Sigmoid colon (tissue), 7 donors: ENCODE results near the gene C14orf132. TPM values are rescaled to one million over a fixed set of nuclear protein-coding genes. Genes with fewer than 3 reads are reported as not detected.

ENCODE experiments used
- DNase-seq: peaks from one replicate; pipeline ENCODE4 v3.0.0-alpha.2; 2019
- H3K27ac ChIP-seq, 4 donors: fragments of 200-600 bp; sonication (generic); one replicate each; pipeline ENCODE4 v1.5.1; 2016 to 2019; ENCODE audit warnings: mild to moderate bottlenecking in 1 of 4
- H3K27me3 ChIP-seq, 3 donors: fragments of 200-600 bp; sonication (generic); one replicate each; pipeline ENCODE4 v1.5.1; 2019; ENCODE audit warnings: mild to moderate bottlenecking in 1 of 3
- H3K36me3 ChIP-seq, 4 donors: fragments of 200-600 bp; sonication (generic); one replicate each; pipeline ENCODE4 v1.5.1; 2016 to 2019
- H3K4me1 ChIP-seq, 4 donors: fragments of 200-600 bp; sonication (generic); one replicate each; pipeline ENCODE4 v1.5.1; 2017 to 2019
- H3K4me3 ChIP-seq, 4 donors: fragments of 200-600 bp; sonication (generic); one replicate each; pipeline ENCODE4 v1.5.1; 2017 to 2019; ENCODE audit warnings: mild to moderate bottlenecking in 2 of 4, moderate library complexity in 1 of 4
- H3K9me3 ChIP-seq, 4 donors: fragments of 200-600 bp in 3 of 4; sonication (generic) in 3 of 4; one replicate each; pipeline versions ENCODE4 v1.5.1 to v1.6.1; 2013 to 2019
- EP300 ChIP-seq, 4 donors: sonication (generic); formaldehyde crosslinking; IDR thresholded peaks; one replicate each; pipeline ENCODE4 v1.6.1; 2017; ENCODE audit warnings: antibody characterized with exemption in 4 of 4
- POLR2A ChIP-seq, 2 donors: fragments of 450-650 bp; IDR thresholded peaks; one replicate each; pipeline ENCODE4 v1.6.1; 2016; ENCODE audit warnings: antibody characterized with exemption in 2 of 2, mild to moderate bottlenecking in 2 of 2, moderate library complexity in 2 of 2
- POLR2AphosphoS5 ChIP-seq, 4 donors: sonication (generic); formaldehyde crosslinking; IDR thresholded peaks; one replicate each; pipeline ENCODE4 v1.6.1; 2017; ENCODE audit warnings: antibody characterized with exemption in 4 of 4
- WGBS, 2 donors: extraction: QIAGEN DNeasy Blood & Tissue Kit; methylation state at CpG; one replicate each; pipeline ENCODE4 v1.1.7; 2013; 5-methylcytosine and 5-hydroxymethylcytosine counted together
- intact Hi-C: fragments of 100-400 bp; cut with DNase I; formaldehyde crosslinking; loops from one replicate; pipeline ENCODE4 v1.15.1; 2023
- polyA plus RNA-seq, 3 donors: library from polyadenylated mRNA; stranded (reverse); fragments of 200-250 nt; gene quantifications; one replicate each; pipeline ENCODE4 v1.2.3, GENCODE V29; 2013
- total RNA-seq, 4 donors: library from RNA; depleted of rRNA; stranded (reverse); fragments of >200 nt; gene quantifications; one replicate each; pipeline ENCODE4 v1.1.0, GENCODE V29; 2016
- TF ChIP-seq, protein P1 (sequence below), 4 experiments: fragments of 450-650 bp in 3 of 4; fragments of 200-600 bp in 1 of 4; IDR thresholded peaks; one replicate each; pipeline ENCODE4 v1.5.1; 2016 to 2019; ENCODE audit warnings: antibody characterized with exemption in 4 of 4, mild to moderate bottlenecking in 3 of 4, moderate library complexity in 2 of 4
- donor health status: healthy with polysubstance abuse.
- donor health status: Bipolar disorder and iron deficiency.
- donor health status: healthy.

Gene C14orf132
- total and polyA plus RNA-seq, 7 donors, result 2.4 to 30.4 (median 10.4) TPM

GRCh38 chr14:96081767-96082400 is 42.7 kb downstream of the C14orf132 start:
- no peak for TF ChIP-seq POLR2AphosphoS5 (IDR thresholded peaks at IDR 0.05)
- TF ChIP-seq, protein P1, sequence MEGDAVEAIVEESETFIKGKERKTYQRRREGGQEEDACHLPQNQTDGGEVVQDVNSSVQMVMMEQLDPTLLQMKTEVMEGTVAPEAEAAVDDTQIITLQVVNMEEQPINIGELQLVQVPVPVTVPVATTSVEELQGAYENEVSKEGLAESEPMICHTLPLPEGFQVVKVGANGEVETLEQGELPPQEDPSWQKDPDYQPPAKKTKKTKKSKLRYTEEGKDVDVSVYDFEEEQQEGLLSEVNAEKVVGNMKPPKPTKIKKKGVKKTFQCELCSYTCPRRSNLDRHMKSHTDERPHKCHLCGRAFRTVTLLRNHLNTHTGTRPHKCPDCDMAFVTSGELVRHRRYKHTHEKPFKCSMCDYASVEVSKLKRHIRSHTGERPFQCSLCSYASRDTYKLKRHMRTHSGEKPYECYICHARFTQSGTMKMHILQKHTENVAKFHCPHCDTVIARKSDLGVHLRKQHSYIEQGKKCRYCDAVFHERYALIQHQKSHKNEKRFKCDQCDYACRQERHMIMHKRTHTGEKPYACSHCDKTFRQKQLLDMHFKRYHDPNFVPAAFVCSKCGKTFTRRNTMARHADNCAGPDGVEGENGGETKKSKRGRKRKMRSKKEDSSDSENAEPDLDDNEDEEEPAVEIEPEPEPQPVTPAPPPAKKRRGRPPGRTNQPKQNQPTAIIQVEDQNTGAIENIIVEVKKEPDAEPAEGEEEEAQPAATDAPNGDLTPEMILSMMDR (IDR thresholded peaks at IDR 0.05), result no peak
- TF ChIP-seq EP300 (IDR thresholded peaks at IDR 0.05), result no peak
- no peak for TF ChIP-seq POLR2A (IDR thresholded peaks at IDR 0.05)
- H3K9me3 ChIP-seq, result no peaks in the 10 kb centered on the region
- no peaks in the 10 kb centered on the region for H3K27me3 ChIP-seq
- 84 to 91% methylated on average over 10 of the region's 10 CpGs for WGBS, 2 donors
- peak; percentile 26 for DNase-seq
- H3K27ac ChIP-seq, result no peak overlapping the region
- H3K4me1 ChIP-seq, result peaks cover 0 to 15% (median 4%) of the 10 kb centered on the region in 4 donors
- intact Hi-C loops, result no loop called here
- H3K36me3 ChIP-seq, result peaks cover 0 to 6% (median 0%) of the 10 kb centered on the region in 4 donors
- no peak overlapping the region for H3K4me3 ChIP-seq

DNA sequence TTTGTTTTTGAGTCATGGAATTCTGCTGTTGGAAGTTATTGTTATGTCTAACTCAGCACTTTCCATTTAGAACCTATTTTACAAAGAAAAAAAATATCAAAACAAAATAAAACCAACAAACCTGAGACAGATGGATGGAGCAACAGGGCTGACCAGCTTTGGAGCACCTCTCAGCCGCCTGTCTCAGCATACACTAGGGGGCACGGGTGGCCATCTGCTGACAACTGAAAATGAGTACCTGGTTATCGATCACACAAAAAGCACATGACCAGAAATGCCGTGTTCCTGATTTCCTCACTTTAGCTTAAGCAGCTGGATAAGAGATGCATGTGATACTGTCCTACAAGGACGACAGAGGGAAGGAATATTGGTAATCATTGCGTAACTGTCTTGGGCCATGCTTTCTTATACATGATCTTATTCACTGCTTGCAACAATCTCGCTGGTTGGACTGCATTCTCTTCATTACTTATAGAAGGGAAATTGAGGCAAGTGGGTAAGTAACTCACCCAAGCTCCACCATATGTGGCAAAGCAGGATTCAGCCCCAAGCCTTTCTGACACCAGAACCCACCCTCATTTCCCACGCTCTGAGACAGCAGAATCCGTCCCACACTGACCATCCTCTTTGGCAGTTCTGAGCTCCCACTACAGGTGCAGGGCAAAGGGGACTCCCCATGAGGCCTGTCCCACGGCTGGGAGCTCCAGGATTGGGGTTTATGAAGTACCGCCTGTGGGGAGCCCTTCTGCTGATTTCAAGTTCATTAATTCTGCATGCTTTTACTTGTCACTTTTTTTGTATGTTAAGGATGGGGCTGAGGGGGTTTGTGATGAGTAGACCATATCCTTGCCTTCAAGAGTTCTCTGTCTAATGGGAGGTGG is 43.5 kb downstream of the C14orf132 start:
- no peaks in the 10 kb centered on the region for H3K27me3 ChIP-seq
- peaks cover 0 to 15% (median 4%) of the 10 kb centered on the region in 4 donors for H3K4me1 ChIP-seq
- no peaks in the 10 kb centered on the region for H3K9me3 ChIP-seq
- H3K27ac ChIP-seq, result no peak overlapping the region
- 87 to 88% methylated on average over 11 of the region's 11 CpGs for WGBS, 2 donors
- DNase-seq, result peak; percentile 48
- TF ChIP-seq POLR2AphosphoS5 (IDR thresholded peaks at IDR 0.05), result no peak
- TF ChIP-seq EP300 (IDR thresholded peaks at IDR 0.05), result no peak
- no peak for TF ChIP-seq POLR2A (IDR thresholded peaks at IDR 0.05)
- TF ChIP-seq, protein P1 (IDR thresholded peaks at IDR 0.05), result no peak
- H3K4me3 ChIP-seq, result no peak overlapping the region
- peaks cover 0 to 14% (median 2%) of the 10 kb centered on the region in 4 donors for H3K36me3 ChIP-seq
- intact Hi-C loops, result no loop called here

GRCh38 chr14:96083667-96084320 is 44.6 kb downstream of the C14orf132 start:
- Histone ChIP-seq H3K36me3 (peaks cover 0 to 25% (median 3%) of the 10 kb centered on the region in 4 donors), H3K4me1 (peaks cover 0 to 15% (median 4%) of the 10 kb centered on the region in 4 donors), H3K27ac (no peak overlapping the region), H3K27me3 (no peaks in the 10 kb centered on the region), H3K4me3 (no peak overlapping the region), H3K9me3 (no peaks in the 10 kb centered on the region)
- peak; percentile 29 for DNase-seq
- no peak for TF ChIP-seq POLR2AphosphoS5 (IDR thresholded peaks at IDR 0.05)
- TF ChIP-seq EP300 (IDR thresholded peaks at IDR 0.05), result no peak
- TF ChIP-seq POLR2A (IDR thresholded peaks at IDR 0.05), result no peak
- TF ChIP-seq, protein P1 (IDR thresholded peaks at IDR 0.05), result no peak
- WGBS, 2 donors, result 50 to 75% methylated on average over 10 of the region's 10 CpGs
- intact Hi-C loops, result no loop called here

DNA sequence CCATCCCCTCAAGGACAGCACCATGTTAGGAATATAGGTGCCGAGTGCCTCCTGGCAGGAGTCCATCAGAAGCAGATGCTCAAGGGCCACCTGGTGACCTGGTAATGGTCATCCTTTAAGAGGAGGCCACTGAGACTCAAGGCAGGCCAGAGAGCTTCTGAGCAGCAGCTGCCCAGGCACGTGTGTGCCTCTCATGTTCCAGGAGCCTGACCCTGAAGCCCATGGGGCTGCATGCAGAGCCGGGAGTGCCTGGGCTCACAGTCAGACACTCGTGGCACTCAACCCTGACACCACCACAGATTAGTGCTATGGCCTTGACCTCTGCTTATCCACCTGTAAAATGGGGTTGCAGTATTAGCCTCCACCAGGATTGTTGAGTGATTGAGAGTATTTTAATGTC is 45.6 kb downstream of the C14orf132 start:
- no peaks in the 10 kb centered on the region for H3K9me3 ChIP-seq
- no peak overlapping the region for H3K4me3 ChIP-seq
- peaks cover 0 to 16% (median 4%) of the 10 kb centered on the region in 4 donors for H3K4me1 ChIP-seq
- DNase-seq, result peak; percentile 33
- 73 to 82% methylated on average over 4 of the region's 4 CpGs for WGBS, 2 donors
- H3K27me3 ChIP-seq, result no peaks in the 10 kb centered on the region
- intact Hi-C loops, result no loop called here
- no peak for TF ChIP-seq POLR2AphosphoS5 (IDR thresholded peaks at IDR 0.05)
- TF ChIP-seq EP300 (IDR thresholded peaks at IDR 0.05), result no peak
- TF ChIP-seq, protein P1 (IDR thresholded peaks at IDR 0.05), result no peak
- TF ChIP-seq POLR2A (IDR thresholded peaks at IDR 0.05), result no peak
- no peak overlapping the region for H3K27ac ChIP-seq
- H3K36me3 ChIP-seq, result peaks cover 0 to 32% (median 3%) of the 10 kb centered on the region in 4 donors
